Dermis blood vessel endothelial cell (primary cell): ENCODE measurements around the gene EVX2. TPM values are rescaled to one million over a fixed set of nuclear protein-coding genes. Genes with fewer than 3 reads are reported as not detected.

Experiments used
- DNase-seq: peaks from one replicate; pipeline ENCODE4 v3.0.0; 2010
- total RNA-seq: library from RNA; depleted of rRNA; stranded (reverse); fragments of >200 nt; gene quantifications from 2 replicates; pipeline ENCODE4 v1.2.3, GENCODE V29; 2014

EVX2 gene
- total RNA-seq = not detected in 2 replicates

GRCh38 chr2:176083796-176084261 lies at the start of gene EVX2:
EVX2 (minus strand) TSS chr2:176083962; CDS start chr2:176083776, 186 bp downstream.
- DNase-seq = no peak

- peak; percentile 37 for DNase-seq
Observed at GRCh38 chr2:176133389-176133788, 49.6 kb upstream of the EVX2 start.

- DNase-seq = peak; percentile 82
Observed at GRCh38 chr2:176132205-176133171, 48.7 kb upstream of the EVX2 start.

- no peak for DNase-seq
Observed at GRCh38 chr2:176131848-176132158, 48.0 kb upstream of the EVX2 start.

- peak; percentile 40 for DNase-seq
Observed at GRCh38 chr2:176130957-176131847, 47.4 kb upstream of the EVX2 start.

- peak; percentile 82 for DNase-seq
Observed at GRCh38 chr2:176130147-176130956, 46.6 kb upstream of the EVX2 start.

GRCh38 chr2:176129813-176130146 lies 46.0 kb upstream of the EVX2 start:
- DNase-seq = no peak

GRCh38 chr2:176128982-176129796 lies 45.4 kb upstream of the EVX2 start, which contains the start of gene HOXD8:
HOXD8 (plus strand) TSS chr2:176129705; CDS start chr2:176130367, 662 bp downstream.
- DNase-seq = peak; percentile 96

GRCh38 chr2:176128172-176128981 lies 44.6 kb upstream of the EVX2 start:
- DNase-seq = peak; percentile 60

- DNase-seq = no peak
Observed at GRCh38 chr2:176127774-176128072, 44.0 kb upstream of the EVX2 start.

GRCh38 chr2:176126929-176127773 lies 43.4 kb upstream of the EVX2 start:
- DNase-seq = peak; percentile 91

GRCh38 chr2:176125772-176126054 lies 42.0 kb upstream of the EVX2 start:
- DNase-seq = peak; percentile 60

GRCh38 chr2:176124947-176125771 lies 41.4 kb upstream of the EVX2 start:
- DNase-seq = peak; percentile 43

- DNase-seq = no peak
Observed at GRCh38 chr2:176124110-176124946, 40.6 kb upstream of the EVX2 start.

- DNase-seq = peak; percentile 64
Observed at GRCh38 chr2:176123411-176124109, 39.8 kb upstream of the EVX2 start.

- DNase-seq = peak; percentile 93
Observed at GRCh38 chr2:176122683-176123410, 39.1 kb upstream of the EVX2 start, which contains the start of gene HOXD9. HOXD9 (plus strand) TSS chr2:176122719; CDS start chr2:176122769, 50 bp downstream.
